HG03095 (cell line): ENCODE measurements around the gene C1orf159.
"Not testable (repeated sequence)": the region's sequence is repeated elsewhere in the genome, so short reads cannot be mapped to it uniquely, and the experiment has no call there.

Experiments
- ATAC-seq: cut with Tn5 transposase; IDR thresholded peaks from one replicate; pipeline ENCODE4 v1.9.1; 2021; ENCODE audit warnings: moderate library complexity; ENCODE audit not compliant: unreplicated experiment

C1orf159 gene

DNA sequence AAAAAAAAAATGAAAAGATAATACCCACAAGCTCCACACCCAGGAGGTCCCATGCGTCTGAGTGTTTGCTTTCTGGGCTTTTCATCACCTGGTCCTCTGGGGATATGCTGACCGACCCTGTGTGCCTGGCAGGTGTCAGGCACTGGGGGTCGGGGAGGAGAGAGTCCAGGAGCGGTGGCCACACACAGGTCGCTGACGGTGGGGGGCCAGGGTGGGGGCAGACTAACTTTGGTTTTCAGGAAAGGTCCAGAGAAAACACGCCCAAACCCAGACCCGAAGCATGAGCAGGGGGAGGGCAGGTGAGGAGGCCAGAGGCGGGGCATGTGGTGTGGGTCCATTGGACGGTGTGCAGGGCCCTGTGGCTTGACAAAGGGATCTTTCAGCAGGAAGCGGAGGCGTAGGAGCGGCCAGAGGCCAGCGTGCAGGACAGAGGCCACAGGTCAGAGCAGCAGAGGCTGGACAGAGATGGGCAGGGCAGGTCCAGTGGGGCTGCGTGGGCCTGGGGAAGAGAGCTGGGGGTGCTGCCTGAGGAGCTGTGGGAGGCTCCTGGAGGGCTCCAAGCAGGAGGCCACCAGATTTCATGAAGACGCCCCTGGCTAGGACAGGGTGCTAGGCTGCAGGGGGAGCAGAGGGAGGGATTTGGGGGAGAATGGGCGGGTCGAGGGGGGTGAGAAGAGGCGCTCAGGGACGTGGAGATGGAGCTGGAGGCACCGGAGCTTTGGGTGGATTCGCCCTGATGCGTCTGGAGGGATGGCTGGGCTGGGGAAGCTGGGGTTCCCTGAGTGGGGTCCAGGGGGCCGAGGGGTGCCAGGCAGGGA lies 57.6 kb downstream of the C1orf159 start:
- ATAC-seq: no peak

DNA sequence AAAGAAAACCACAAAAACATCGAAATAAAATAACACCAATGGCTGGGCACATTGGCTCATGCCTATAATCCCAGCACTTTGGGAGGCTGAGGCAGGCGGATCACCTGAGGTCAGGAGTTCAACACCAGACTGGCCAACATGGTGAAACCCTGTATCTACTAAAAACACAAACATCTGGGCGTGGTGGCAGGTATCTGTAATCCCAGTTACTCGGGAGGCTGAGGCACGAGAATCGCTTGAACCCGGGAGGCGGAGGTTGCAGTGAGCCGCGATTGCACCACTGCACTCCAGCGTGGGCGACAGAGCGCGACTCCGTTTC lies 58.2 kb downstream of the C1orf159 start:
- not testable (repeated sequence) for ATAC-seq

DNA sequence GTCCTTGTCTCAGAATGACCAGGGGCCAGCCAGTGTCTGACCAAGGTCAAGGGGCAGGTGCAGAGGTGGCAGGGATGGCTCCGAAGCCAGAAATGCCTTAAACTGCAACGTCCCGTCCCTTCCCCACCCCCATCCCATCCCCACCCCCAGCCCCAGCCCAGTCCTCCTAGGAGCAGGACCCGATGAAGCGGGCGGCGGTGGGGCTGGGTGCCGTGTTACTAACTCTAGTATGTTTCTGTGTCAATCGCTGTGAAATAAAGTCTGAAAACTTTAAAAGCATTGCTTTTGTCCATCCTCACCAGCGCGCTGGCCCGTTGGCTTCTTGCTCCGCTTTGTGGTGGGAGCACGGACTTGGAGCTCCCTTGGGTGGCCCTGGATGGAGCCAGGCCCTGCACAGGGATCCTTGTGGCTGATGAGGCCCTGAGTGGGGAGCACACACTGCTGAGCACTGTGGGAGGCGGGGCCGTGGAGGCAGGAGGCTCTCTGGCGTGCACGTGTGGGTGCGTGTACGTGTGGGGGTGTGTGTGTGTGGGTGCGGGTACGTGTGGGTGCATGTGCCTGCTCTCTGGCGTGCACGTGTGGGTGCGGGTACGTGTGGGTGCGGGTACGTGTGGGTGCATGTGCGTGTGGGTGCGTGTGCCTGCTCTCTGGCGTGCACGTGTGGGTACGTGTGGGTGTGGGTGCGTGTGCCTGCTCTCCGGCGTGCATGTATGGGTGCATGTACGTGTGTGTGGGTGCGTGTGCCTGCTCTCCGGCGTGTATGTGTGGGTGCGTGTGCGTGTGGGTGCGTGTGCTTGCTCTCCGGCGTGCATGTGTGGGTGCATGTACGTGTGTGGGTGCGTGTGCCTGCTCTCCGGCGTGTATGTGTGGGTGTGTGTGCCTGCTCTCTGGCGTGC lies 59.8 kb downstream of the C1orf159 start:
- no peak for ATAC-seq

DNA sequence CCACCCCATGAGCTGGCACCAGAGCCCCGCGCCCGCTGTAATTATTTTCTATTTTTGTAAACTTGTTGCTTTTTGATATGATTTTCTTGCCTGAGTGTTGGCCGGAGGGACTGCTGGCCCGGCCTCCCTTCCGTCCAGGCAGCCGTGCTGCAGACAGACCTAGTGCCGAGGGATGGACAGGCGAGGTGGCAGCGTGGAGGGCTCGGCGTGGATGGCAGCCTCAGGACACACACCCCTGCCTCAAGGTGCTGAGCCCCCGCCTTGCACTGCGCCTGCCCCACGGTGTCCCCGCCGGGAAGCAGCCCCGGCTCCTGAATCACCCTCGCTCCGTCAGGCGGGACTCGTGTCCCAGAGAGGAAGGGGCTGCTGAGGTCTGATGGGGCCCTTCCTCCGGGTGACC lies 60.9 kb downstream of the C1orf159 start:
- no peak for ATAC-seq

DNA sequence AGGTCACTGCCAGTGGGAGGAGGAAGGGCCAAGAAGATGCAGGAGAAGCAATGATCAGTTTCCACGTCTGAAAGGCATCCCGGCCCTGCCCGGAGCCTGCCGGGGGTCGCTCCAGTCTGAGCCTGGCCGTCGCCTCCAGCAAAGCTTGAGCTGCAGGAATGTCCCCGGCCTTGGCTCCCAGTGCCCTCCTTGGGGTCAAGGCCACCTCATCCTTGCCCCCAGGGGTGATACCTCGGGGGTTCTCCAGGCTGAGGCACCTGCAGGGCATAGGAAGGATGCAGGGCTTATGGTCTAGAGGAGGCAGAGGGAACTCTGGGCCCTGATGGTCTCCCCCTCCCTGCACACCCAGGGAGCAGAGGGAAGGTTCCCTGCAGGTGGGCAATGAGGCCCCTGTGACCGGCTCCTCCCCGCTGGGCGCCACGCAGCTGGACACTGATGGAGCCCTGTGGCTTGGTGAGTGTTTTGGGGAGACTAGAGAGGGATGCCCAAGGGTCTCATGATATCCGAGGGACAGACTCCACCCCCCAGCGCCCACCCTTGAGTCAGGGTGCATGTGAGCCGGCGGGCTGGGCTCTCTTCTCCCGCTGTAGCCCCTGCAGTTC lies 61.7 kb downstream of the C1orf159 start:
- ATAC-seq: no peak

DNA sequence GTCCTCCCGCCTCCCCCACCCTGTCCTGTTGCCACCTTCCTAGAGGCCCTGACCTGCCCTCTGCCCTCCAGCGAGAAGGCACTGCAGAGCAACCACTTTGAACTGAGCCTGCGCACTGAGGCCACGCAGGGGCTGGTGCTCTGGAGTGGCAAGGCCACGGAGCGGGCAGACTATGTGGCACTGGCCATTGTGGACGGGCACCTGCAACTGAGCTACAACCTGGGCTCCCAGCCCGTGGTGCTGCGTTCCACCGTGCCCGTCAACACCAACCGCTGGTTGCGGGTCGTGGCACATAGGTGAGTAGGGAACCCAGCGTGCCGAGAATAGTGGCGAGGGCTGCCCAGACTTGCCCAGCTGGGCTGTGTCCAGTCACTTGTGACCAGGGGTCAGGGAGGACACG lies 62.2 kb downstream of the C1orf159 start:
- ATAC-seq: no peak

DNA sequence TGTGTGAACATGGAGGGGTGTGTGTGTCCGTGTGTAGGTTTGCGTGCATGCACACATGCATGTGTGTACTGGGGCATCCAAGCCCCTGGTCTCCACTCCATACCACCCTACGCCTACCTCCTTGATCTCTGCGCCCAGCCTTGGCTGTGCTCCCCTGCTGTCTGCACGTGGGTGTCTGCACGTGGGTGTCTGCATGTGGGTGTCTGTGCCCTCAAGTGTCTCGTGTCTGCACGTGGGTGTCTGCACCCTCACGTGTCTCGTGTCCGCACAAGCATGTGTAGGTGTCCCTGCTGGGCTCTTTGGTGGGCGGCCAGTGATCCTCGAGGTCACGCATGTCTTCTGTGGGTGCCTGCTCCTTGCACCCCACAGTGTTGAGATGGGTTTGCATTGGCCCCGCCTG lies 62.9 kb downstream of the C1orf159 start:
- ATAC-seq: no peak

DNA sequence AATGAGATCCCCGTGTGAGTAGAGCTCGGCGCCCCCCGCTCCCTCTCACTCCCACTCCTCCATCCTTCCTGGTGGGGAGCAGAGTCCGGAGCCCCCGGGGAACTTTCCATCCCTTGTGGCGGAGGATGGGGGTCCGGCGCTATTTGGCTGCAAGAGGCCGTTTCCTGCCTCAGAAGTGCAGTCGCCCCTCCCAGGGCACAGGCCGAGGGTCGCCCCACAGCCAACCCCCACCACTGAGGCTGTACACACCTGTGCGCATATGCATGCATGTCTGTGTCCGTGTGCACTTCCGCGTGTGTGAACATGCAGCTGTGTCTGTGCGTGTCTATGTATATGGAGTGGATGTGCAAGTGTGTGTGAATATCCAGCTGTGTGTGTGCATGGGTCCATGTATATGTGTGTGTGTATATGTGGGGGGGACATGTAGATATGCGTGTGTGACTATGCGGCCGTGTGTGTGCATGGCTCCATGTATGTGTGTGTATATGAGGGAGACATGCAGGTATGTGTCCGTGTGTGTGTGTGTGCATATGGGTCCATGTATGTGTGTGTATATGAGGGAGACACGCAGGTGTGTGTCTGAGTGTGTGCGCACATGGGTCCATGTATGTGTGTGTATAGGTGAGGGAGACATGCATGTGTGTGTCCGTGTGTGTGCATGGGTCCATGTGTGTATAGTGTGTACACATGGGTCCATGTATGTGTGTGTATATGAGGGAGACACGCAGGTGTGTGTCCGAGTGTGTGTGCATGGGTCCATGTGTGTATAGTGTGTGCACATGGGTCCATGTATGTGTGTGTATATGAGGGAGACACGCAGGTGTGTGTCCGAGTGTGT lies 63.7 kb downstream of the C1orf159 start:
- no peak for ATAC-seq

DNA sequence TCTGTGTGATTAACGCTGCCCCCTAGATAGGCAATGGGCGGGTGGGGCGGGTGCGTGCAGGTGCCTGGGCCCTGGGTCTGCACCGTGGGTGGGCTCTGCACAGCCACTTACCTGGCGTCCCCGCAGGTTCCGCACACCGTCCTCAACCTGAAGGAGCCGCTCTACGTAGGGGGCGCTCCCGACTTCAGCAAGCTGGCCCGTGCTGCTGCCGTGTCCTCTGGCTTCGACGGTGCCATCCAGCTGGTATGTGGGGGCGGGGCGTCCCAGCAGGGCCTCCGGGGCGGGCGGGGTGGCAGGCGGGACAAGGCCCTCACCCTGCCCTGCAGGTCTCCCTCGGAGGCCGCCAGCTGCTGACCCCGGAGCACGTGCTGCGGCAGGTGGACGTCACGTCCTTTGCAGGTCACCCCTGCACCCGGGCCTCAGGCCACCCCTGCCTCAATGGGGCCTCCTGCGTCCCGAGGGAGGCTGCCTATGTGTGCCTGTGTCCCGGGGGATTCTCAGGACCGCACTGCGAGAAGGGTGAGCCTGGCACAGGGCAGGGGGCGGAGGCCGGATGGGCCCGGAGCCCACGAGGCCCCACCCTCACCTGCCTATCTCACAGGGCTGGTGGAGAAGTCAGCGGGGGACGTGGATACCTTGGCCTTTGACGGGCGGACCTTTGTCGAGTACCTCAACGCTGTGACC lies 64.6 kb downstream of the C1orf159 start:
- ATAC-seq: no peak

DNA sequence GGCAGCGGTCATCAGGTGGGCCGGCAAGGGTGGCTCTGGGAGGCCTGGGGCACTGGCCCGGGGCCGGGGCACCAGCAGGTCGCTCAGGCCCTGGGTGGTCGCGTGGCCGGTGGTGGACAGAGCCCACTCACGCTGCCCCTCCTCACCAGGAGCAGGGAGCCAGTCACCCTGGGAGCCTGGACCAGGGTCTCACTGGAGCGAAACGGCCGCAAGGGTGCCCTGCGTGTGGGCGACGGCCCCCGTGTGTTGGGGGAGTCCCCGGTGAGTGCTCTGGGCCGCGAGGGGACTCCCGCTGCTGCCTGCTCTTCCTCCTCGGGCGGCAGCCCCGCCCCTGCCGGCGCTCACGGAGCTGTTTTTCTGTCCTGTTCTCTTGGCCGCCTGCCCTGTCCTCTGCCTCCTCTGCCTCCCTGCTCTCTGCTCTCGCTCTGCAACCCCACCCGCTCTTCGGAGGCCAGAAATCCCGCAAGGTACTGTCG lies 65.3 kb downstream of the C1orf159 start:
- ATAC-seq: no peak

DNA sequence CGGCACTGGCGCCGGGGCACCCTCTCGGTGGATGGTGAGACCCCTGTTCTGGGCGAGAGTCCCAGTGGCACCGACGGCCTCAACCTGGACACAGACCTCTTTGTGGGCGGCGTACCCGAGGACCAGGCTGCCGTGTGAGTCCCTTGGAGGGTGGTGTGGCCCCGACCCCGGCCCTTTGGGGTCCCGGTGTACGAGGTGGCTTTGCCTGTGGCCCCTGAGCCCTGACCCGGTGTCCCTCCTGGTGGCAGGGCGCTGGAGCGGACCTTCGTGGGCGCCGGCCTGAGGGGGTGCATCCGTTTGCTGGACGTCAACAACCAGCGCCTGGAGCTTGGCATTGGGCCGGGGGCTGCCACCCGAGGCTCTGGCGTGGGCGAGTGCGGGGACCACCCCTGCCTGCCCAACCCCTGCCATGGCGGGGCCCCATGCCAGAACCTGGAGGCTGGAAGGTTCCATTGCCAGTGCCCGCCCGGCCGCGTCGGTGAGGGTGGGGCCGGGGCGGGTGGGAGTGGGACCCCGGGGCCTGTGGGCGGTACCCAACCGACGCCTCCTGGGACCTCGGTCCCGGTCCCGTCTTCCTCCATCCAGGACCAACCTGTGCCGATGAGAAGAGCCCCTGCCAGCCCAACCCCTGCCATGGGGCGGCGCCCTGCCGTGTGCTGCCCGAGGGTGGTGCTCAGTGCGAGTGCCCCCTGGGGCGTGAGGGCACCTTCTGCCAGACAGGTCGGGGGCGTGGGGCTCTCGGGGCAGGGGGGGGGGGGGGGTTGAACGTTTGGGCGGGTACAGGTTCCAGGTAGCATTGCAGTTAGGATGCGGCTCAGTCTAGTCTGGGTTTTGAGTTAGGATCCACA lies 66.3 kb downstream of the C1orf159 start:
- no peak for ATAC-seq

DNA sequence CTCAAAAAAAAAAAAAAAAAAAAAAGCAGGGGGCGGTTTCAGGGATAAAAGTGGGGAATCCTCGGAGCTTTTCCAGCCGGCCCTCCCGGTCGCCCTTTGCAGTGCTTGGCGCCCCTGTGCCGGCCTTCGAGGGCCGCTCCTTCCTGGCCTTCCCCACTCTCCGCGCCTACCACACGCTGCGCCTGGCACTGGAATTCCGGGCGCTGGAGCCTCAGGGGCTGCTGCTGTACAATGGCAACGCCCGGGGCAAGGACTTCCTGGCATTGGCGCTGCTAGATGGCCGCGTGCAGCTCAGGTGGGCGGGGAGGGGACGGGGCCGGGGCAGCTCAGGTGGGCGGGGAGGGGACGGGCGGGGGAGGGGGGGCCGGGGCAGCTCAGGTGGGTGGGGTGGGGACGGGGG lies 67.1 kb downstream of the C1orf159 start:
- ATAC-seq: no peak

DNA sequence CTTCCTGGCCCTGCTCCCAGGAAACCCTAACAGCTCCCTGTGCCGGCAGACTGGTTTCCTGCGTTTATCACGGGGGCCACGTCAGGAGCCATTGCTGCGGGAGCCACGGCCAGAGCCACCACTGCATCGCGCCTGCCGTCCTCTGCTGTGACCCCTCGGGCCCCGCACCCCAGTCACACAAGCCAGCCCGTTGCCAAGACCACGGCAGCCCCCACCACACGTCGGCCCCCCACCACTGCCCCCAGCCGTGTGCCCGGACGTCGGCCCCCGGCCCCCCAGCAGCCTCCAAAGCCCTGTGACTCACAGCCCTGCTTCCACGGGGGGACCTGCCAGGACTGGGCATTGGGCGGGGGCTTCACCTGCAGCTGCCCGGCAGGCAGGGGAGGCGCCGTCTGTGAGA lies 67.9 kb downstream of the C1orf159 start:
- no peak for ATAC-seq

DNA sequence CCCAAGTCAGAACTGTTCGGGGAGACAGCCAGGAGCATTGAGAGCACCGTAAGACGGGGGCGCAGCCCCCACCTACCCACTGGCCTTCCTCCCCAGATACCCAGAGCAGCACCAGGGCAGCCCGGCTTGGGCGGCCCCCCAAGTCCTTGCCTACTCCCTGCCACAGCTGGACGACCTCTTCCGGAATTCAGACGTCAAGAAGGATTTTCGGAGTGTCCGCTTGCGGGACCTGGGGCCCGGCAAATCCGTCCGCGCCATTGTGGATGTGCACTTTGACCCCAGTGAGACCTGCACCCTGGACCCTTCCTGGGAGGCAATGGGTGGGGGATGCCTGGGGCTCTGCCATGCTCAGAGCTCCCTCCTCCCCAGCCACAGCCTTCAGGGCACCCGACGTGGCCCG lies 68.5 kb downstream of the C1orf159 start:
- ATAC-seq: no peak

DNA sequence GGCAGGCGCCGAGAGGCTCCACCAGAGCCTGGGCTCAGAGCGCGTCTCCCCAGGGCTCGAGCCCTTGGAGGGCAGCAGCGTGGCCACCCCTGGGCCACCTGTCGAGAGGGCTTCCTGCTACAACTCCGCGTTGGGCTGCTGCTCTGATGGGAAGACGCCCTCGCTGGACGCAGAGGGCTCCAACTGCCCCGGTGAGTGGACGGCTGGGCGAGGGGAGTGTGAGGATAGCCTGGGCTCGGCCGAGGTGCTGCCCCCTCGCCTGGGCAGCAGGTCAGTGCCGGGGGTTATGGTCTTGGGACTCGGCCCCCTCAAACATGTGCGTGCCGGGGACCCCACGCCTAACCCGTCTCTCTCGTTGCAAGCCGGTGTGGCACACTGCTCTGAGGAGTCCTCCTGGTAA lies 69.1 kb downstream of the C1orf159 start:
- no peak for ATAC-seq

DNA sequence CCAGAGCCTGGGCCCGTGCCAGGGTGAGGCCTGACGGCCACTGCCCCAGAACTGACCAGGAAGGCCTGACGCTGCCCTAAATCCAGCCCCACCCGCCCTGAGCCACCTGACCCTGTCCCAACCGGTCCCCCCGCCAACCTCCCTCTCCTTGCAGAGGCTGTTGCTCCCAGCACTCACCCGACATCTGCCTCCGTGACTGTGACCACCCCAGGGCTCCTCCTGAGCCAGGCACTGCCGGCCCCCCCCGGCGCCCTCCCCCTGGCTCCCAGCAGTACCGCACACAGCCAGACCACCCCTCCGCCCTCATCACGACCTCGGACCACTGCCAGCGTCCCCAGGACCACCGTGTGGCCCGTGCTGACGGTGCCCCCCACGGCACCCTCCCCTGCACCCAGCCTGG lies 69.6 kb downstream of the C1orf159 start:
- ATAC-seq: no peak

DNA sequence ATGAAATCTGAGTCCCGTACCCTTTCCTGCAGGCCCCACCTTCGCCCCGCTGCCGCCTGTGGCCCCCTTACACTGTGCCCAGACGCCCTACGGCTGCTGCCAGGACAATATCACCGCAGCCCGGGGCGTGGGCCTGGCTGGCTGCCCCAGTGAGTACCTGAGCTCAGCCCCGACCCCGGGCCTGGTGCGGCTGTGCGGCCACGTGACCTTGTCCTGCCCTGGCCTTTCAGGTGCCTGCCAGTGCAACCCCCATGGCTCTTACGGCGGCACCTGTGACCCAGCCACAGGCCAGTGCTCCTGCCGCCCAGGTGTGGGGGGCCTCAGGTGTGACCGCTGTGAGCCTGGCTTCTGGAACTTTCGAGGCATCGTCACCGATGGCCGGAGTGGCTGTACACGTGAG lies 70.8 kb downstream of the C1orf159 start:
- no peak for ATAC-seq

DNA sequence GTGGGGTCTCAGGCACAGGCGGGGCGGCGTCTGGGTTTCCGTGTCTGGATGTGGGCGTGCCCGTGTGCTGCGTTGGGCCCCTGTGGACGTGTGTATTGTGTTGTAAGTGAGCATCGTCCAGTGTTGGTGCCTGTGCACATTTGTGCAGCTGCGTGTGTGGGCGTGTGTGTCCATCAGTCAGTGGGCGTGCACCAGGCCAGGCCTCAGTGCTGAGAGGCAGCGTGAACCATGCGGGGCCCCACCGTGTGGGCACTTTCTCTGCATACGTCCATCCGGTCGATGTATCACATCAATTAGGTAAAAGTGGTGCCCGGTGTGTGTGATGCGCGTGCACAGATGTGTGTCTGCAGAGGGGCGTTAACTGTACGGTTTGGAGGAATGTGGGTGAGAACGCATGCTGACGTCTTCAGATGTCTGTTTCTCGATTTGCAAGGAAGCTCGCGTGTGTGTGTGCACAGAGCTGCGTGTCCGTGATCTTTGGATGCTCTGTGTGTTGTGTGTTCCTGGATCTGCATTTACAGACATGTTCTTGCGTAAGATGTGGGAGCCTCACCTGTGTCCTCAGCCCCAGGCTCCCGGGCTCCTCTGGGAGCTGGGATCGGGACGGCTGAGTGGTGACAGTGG lies 71.3 kb downstream of the C1orf159 start:
- no peak for ATAC-seq

DNA sequence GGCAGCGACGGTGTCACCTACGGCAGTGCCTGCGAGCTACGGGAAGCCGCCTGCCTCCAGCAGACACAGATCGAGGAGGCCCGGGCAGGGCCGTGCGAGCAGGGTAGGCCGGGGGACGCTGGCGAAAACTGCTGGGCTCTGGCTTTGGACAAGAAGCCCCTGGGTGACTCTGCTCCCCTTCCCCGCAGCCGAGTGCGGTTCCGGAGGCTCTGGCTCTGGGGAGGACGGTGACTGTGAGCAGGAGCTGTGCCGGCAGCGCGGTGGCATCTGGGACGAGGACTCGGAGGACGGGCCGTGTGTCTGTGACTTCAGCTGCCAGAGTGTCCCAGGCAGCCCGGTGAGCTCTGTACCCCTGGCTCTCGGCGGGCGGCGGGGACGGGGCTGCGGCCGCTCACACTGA lies 72.0 kb downstream of the C1orf159 start:
- ATAC-seq: no peak
